ENCODE results near the gene PHLDA2.

DNA sequence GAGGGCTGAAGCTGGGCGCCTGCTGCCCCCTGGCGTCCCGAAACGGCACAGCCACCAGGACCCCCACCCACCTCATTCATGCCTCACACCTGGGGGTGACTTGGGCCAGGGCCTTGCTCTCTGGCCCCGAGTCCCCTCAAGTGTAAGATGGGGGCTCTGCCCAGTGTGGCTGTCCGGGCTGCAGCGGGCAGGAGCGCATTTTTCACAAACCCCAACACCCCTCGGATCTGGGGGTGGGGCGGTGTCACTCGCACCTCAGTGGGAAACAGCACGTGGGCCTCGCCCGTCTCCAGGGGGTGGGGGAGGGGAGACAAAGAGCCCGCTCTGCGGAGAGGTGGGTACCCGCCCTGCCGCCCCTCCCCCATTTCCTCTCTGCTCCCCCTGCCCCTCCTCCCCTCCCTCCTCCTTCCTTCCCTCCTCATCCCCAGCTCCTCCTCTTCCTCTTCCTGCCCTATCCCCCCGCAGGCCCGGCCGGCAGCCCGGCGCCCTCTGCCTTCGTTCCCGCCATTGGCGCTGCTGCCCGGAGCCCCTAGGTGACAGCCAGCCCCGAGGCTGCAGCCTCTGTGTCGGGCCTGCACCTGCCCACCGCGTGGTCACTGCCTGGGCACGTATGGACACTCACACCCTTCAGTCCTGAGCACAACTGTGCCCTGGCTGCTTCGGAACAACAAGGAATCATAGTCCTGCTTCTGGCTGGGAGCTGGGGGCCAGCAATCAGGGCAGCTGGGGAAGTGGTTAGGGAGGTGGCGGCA, 36.8 kb downstream of the PHLDA2 start:
- TF ChIP-seq, protein P1, sequence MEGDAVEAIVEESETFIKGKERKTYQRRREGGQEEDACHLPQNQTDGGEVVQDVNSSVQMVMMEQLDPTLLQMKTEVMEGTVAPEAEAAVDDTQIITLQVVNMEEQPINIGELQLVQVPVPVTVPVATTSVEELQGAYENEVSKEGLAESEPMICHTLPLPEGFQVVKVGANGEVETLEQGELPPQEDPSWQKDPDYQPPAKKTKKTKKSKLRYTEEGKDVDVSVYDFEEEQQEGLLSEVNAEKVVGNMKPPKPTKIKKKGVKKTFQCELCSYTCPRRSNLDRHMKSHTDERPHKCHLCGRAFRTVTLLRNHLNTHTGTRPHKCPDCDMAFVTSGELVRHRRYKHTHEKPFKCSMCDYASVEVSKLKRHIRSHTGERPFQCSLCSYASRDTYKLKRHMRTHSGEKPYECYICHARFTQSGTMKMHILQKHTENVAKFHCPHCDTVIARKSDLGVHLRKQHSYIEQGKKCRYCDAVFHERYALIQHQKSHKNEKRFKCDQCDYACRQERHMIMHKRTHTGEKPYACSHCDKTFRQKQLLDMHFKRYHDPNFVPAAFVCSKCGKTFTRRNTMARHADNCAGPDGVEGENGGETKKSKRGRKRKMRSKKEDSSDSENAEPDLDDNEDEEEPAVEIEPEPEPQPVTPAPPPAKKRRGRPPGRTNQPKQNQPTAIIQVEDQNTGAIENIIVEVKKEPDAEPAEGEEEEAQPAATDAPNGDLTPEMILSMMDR (IDR thresholded peaks at IDR 0.05): peak in 5 of 7 experiments; percentile 79 to 96 (median 85)
- TF ChIP-seq EP300 (IDR thresholded peaks at IDR 0.05) (no peak), POLR2AphosphoS5 (IDR thresholded peaks at IDR 0.05) (no peak)
